ENCODE measurements around the gene LOXHD1.
A peak's percentile ranks its signal among the peaks of the same experiment; 100 is the strongest.

The LOXHD1 gene

DNA sequence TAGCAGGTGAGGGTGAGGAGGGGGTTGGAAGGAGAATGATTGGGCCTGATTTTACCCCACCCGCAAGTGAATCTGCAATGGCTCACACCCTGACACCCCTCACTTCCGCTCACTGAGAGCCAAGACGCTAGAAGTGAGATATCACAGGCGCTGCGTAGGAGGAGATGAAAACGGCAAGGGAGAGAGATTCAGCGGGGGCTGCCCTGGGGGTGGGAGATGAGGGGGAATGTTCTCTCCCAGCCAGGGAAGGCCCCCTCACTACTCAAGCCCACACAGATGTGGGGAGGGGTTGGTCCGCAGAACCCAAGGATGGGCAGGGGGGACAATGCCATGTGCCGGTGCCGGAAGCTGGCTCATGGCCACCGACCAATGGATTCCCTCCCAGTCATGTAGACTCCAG lies 32.9 kb downstream of the LOXHD1 start:
- DNase-seq = no peak

DNA sequence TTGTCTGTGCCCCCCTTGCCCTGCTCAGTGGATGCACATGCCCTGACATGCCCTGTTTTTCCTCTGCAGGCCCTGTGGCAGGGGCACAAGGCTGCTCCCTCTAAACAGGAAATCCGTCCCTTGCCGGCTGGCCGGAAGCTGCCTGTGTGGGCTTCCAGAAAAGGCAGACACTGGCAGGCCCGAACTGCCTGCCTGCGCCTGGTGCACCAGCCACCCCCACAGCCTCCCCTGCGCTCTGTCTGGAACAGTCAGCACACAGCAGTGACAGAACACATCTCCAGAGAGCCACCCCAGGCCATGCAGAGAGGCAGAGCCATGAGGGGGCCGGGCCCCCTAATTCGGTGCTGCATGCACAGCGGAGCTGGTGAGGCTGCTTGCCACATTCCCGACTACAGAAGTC lies 33.5 kb downstream of the LOXHD1 start:
- no peak for DNase-seq

DNA sequence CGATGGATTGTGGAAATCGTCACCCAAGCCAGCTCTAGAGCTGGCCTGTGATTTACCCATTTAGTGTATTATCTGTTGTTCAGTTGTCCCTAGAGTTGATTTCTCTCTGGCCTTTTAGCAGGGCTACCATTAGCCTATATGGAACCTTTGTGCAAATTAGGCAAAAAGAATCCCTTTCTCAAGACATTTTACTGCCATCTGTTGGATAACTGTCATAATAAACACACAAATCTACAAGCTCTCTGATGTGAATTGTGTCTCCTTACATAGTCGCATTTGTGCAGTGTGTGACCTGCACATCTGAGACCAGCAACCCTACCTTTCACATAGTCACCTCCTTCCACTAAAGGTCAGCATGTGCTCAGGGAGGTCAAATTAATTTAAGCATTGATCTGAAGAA lies 34.0 kb downstream of the LOXHD1 start:
- peak; percentile 74 for DNase-seq

DNA sequence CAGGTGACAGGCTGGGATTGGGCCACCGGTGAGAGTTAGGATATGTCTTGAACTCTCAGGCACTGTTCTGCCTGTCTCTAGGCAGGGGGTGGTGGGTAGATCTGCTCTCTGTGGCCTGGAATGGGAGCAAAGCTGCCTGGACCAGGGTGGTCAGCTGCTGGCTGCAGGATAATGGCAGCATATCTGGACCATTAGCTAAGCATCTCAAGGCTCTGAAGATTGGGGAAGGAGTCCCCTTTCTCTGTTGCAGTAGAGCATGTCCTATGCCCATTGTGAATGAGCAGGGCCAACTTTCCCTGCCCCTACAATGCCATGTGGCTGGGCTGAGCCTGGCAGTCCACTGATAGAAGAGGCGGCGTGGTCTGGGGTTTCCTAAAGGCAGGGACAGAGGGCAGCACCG lies 34.6 kb downstream of the LOXHD1 start:
- DNase-seq = no peak

DNA sequence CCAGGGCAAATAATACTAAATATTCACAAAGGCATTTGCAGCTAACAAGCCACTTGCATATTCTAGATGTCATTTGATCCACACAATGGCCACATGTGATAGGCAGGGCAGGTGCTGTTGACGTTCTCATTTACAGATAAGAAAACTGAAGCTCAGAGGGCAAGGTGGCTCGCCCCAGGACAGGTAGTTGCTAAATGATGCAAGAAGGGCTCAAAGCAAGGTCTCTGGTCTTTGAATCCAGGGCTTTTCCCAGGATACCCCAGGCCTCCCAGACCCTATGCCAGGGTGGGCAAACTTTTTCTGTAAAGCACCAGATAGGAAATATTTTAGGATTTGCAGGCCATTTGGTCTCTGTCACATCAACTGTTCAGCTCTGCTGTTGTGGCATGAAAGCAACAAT lies 35.1 kb downstream of the LOXHD1 start:
- no peak for DNase-seq

DNA sequence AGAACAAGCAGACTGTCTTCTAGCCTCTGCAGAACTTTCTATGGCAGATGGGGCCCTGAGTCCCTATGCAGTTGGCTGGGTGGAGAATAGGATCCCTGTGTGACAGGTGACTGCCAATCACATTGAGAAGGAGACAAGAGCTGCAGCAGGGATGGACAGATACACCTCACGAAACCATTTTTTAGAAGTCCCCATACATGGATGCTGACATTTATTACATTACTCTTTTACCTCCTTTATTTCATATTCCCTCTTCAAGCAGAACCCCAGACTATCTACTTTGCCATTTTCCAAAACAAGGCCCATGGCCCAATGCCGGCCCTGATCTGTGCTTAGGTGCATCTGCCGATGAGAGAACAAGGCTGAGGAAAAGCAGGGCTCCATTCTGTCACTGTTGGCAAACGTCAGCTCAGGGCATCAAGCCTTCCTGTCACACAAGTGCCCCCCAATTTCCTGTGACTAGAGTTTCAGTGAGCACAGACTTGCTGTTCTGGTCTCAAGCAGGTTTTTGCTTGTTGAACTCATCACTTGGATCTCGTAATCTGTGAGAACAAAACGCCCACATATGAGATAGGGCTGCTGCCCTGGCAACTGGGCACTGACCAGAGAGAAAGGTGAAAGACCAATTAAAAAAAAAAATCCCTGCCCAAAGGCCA lies 35.8 kb downstream of the LOXHD1 start:
- DNase-seq = no peak

DNA sequence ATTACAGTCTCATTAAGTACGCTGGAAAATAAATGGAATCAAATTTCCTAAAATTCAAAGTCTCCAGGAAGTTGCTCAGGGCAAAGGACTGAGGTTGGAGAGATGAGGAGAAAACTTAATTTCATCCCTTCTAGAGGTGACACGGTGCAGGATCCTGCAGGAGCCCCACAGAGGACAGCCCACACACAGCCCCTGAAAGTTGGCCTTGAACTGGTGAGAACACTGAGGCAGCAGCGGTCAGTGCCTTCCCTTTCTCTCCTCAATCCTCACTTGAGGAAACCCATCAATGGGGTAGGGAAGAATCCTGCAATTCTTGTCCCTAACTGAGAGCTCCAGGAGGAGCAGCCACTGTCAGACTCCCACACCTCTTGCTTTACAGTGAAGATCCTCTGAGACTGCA lies 37.5 kb downstream of the LOXHD1 start:
- DNase-seq = no peak

DNA sequence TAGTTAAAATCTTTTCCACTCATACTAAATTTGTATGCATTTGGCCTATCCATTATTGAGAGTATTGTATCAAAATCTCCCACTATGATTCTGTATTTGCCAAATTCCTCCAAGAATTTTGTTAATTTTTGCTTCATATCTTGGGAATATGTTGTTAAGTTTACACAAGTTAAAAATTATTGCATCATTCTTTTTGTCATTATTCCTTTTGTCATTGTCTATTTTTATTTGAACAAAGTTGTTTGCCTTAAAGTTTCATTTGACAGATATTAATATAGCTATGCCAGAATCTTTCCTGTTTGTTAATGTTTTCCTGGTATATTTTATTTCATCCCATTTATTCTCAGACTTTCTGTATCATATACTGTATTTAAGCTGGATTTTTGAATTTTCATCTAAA lies 41.3 kb downstream of the LOXHD1 start:
- no peak for DNase-seq

DNA sequence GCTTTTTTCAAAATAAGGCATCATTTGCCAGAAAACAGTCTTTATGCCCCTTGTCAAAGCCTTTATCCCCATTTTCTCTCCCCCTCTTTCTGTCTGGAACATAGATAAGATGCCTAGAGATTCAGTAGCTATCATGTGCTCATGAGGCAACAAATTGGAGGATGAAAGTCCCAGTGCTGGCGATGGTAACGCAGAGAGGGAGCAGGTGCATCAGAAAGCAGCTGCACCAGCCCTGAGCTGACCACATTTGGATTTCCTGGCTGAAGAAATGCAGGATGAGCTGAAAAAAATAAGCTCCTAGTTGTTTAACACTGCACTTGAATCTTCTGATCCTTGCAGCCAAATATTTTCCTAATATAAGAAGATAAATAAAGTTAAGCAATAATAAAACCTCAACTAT lies 48.0 kb downstream of the LOXHD1 start:
- peak; percentile 53 for DNase-seq

DNA sequence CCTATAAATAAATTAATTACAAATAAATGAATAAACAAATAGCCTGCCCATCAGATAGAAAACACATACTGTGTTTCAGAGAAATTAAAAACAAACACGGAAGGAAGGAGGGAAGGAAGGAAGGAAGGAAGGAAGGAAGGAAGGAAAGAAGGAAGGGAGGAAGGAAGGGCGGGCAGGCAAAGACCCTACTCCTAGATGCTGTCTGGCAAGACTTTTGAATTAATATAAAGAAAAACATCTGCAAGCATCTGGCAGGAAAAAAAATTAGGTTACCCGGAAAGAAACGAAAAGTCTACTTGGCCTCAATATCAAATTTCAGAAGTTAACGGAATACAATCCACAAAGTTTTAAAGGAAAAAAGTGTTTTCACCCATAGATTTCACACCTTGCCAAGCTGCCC lies 49.1 kb downstream of the LOXHD1 start:
- no peak for DNase-seq

DNA sequence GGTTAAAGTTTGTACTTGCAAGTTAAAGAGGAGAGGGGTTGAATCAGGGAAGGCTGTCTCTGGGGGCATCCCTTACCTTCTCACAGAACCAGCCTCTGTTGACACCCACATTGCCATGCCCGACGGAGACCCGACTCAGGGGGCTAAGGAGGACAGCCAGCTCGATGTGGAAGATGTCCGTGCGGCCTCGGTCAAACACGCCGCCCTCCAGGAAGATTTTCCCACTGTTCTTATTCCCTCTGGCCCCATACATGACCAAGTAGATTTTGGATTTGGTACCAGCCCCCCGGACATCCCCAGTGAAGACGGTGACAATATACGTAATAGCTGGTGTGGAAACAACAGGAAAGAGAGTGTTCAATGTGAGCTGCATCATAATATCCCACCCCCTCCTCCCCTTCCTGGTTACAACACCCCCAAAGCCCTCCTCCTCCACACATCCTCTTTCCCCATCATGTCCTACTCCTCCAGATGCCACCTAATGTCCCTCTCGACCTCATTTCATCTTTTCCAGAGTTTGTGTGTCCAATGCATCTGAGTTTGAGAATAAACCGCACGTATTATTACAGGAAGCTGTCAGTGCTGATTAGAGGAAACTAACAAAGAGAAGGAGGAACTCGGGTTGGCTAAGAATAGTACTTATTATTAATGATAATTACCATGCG lies 55.7 kb downstream of the LOXHD1 start:
- no peak for DNase-seq

DNA sequence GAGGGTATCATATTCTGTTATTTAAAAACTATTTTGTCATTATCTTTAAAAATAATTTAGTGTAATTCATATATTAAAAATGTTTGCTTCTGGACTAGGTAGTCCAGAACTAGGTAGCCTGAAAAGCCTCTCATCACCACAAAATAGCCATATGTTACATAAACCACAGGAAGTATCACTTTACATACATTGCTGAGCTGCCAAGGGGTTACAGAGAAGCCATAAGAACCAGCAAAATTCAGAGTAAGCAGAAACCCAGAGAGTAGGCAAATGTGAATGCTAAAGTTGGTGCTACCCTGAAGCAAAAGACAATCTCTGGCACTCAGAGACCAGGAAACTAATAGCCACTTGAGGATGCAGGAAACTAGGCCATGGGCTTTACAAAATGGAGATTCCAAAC lies 60.9 kb downstream of the LOXHD1 start:
- peak; percentile 78 for DNase-seq

DNA sequence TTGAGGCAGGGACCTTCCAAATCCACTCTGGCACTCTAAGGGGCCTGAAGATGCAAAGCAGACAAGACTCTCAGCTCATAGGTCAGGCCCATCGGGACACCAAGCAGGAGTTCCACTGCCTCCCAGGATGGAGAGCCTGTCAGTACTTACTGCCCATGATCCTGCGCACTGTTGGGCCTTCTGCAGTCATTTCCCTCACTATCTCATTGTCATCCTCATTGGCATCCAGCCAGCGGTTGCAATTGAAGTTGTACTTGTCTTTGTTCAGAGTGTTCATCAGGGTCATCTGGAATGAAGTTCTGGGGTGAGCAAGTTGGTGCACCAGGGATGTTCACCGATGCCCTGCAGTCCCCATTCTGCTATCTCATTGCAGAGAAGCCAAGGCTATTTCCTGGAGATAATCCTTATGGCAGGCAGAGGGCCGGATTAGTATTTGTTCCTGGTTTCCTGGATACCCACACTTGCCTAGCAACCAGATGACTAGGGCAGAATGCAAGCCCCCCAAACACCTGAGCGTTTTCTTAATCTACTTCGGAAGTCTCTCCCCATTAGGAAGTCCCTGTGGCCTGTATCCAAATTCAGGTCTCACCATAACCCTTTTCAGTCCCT lies 65.1 kb downstream of the LOXHD1 start:
- peak; percentile 68 for DNase-seq

DNA sequence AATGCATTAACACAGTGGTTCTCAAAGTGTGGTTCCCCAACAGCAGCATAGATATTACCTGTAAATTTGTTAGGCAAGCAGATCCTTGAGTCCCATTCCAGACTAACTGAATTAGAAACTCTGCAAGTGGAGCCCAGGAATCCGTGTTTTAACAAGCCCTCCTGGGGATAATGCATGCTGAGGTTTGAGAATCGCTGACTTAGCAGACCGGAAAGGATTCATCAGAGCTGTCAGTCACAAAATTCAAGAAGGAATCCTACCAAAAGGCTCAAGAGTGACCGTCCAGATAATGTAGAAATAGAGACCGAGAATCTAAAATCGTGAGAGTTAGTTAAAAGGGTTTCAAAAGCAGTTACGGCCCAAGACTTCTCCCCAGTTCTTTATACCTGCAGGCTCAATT lies 66.9 kb downstream of the LOXHD1 start:
- no peak for DNase-seq

DNA sequence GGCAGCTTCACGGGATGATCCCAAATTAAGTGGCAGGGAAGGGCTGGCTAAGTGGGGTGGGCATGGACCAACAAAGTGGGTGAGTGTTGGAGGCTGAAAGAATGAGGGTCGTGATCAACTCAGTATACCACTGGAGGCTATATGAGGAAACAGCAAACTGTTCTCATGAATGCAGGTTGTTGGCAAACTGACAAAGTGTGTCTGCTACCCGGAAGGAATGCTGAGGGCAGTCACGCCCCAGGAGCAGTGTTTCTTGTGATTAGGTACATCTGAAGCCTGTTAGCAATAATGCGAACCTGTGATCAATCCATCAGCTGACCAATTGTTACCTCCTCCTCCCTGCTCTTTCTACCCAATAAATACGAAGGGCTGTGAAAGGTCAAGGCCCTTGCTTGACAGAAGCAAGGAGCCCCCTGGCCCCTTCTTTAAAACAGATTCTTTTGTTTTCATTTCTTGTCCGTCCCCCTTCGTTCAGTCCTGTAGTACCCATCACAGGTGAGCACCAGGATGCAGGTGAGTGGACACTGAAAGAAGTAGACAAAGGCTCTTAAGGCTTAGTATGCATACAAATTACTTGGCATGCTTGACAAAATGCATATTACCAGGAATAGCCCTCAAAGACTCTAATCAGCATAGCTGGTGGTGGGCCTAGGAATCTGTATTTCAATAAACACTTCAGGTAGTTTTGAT lies 67.9 kb downstream of the LOXHD1 start:
- no peak for DNase-seq

DNA sequence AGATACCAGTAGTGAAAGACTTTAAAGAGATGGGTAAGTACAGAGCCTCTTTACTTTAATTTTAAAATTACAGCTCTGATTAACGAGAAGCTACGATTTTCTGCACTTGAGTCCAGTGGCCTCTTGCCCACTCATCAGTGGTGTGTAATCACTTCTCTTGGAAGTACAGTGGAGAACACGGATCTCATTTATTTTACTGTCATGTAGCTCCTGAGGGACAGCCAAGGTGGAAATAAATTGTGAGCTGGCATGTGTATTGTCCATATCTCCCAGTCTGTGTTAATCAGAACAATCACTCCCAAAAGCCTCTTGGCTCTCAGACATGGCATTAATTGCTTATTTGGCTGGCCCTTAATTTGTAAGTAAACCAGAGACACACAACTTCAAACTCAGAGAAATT lies 69.4 kb downstream of the LOXHD1 start:
- no peak for DNase-seq

DNA sequence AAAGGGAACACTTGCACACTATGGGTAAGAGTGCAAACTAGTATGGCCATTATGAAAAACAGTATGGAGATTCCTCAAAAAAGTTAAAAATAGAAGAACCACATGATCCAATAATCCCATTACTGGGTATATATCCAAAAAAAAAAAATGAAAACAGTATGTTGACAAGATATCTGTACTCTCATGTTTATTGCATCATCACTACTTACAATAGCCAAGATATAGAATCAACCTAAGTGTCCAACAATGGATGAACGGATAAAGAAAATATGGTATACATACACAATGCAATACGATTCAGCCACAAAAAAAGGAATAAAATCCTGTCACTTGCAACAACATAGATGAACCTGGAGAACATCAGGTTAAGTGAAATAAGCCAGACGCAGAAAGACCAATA lies 73.3 kb downstream of the LOXHD1 start:
- no peak for DNase-seq

DNA sequence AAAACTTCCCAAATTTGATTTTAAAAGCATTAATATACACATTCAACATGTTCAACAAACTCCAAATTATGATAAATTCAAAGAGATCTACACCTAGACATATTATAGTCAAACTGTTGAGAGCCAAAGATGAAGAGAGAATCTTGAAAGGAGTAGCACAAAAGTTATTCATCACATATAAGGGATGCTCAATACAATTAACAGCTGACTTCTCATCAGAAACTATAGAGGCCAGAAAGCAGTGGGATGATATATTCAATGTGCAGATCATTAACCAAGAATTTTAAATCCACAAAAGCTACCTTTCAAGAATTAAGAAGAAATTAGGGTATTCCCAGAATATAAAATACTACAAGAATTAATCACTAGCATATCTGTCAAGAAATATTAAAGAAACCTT lies 75.4 kb downstream of the LOXHD1 start:
- DNase-seq = no peak

DNA sequence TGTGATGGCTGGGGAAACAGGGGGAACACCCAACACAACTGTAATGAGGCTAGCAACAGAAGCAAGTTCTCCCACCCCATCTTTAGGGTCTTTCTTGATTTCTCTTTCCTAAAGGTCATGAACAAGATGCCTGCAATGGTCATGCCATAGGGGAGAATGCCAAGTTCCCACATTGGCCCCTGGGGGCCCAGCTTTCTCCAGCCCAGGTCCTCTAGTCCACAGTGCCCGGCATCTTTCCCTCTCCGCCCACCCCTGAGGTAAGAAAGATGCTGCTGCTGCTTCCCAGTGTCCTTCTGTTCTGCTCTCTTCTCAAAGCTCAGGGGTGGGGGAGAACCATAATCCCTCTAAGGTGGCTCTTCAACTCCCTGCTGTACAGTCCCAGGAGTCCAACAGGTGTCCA lies 78.0 kb downstream of the LOXHD1 start:
- DNase-seq = no peak

DNA sequence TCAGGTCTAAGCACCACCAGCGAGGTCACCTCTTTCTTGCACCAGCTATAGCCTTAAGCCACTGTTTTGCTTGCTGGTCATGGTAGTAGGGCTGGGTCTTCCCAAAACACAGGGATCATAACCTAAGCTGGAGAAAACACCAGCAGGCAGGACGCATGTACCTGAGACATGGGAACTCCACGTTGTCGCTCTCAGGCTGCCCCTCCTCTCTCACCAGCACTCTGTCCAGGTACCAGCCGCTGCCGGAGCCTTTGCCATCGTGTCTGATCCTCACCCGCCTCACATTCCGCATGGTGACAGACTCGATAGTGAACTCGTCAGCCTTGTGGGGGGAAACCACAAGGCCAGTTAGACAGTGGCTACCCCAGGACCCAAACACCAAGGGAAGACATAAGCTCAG lies 79.5 kb downstream of the LOXHD1 start:
- no peak for DNase-seq

DNA sequence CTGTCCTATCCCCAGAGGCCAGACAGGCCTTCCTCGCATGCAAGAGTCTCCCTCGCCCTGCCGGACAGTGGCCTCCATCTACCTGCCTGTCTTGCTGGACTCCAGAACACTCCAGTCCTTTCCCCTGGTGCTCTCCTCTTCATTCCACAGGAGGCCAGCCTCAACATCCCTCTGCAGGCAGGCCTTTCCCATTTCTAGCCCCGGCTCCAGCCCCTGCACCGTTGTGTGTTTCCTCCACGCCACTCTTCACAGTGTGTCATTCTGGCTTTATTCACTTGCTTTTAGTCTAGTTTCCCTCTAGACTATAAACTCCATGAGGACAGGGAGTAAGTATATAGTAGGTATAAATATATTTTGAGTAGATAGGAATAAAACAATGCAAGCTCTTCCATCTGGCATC lies 81.2 kb downstream of the LOXHD1 start:
- DNase-seq = no peak

DNA sequence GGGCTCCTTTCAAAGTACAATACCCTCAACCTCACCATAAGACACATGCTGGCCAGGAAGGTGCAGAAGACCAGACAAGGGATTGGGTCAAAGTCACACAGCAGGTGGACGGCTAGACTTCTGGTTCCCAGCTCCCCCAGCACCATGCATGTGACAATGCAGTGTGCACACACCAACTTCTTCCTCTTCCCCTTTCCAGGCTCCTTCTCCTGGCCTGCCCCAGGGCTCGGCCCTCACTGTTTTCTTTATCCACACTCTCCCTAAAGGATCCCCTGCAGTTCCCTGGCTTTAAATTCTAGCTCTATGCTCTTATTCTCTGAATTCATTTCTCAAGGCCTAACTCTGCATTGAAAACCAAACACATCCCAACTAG lies 82.3 kb downstream of the LOXHD1 start:
- DNase-seq = no peak

DNA sequence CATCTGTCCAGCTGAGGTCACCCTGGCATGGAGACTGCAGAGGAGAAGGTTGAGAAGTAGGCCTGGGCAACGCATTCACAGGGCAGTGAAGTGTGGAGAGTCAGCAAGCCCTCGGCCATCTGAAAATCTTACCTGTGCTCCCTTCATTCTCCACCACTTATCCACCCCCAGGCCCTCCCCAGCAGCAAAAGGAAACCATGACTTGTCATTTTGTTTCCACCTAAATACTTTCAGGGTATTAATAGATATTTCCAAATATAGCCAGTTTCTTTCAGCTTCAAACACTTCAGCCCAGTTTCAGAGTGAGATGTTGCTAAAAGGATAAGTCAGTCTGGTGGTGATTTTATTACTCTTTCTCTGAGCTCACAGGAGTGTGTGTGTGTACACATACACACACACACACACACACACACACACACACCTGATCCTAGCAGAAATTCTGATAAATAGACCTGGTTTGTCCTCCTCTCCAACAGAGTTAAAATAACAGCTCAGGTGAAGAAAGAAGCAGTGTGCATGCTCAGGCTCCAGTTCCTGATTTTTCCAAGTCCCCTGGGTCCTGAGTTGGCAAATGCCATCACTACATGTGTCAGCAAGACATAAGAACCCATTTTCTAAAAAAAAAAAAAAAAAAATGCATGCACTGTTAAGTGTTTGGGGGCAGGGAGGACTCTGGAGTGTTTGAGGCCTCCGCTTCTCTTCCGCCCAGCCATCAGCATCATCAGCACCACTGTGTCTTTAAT lies 82.8 kb downstream of the LOXHD1 start:
- no peak for DNase-seq

DNA sequence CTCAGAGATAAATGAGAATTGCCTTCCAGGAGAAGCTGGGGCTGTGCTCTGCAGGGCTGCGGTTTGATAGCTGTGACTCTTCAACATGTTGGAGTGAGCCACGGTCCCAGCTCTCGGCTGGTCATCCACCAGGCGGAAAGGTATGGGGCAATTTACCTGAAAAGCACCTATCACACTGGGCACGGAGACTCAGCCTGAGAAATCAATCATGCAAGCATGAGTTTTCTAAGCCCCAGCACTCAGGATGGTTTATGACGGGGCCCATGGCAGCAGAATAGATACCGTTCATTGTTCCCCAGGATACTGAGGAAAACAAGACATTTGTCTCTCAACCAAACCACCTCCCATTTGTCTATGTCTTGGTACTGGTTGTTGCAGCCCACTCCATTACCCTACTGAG lies 83.9 kb downstream of the LOXHD1 start:
- no peak for DNase-seq
